Activated CD4-positive, alpha-beta T cell treated with anti-CD3 and anti-CD28 coated beads, Interleukin-2, amount 10 ng/mL, durations not matched to agents 7 days and 5 days (primary cell): ENCODE data around the gene FMNL1. TPM values are rescaled to one million over a fixed set of nuclear protein-coding genes. Genes with fewer than 3 reads are reported as not detected.
A peak's percentile ranks its signal among the peaks of the same experiment; 100 is the strongest.
"Not testable (repeated sequence)": the region's sequence is repeated elsewhere in the genome, so short reads cannot be mapped to it uniquely, and the experiment has no call there.

Experiments
- CTCF ChIA-PET: fragments of 350-600 bp; sonication (Branson Sonifier 250); formaldehyde crosslinking; loops from one replicate; lab custom pipeline; 2021; ENCODE audit warnings: antibody characterized with exemption; lab: Charles Lee
- POLR2A ChIA-PET: fragments of 350-600 bp; sonication (Branson Sonifier 250); formaldehyde crosslinking; loops from one replicate; lab custom pipeline; 2021; ENCODE audit warnings: antibody characterized with exemption; lab: Charles Lee
- DNase-seq: peaks from one replicate; pipeline ENCODE4 v3.0.0-alpha.2; 2020
- H3K27ac Mint-ChIP-seq: one replicate; pipeline ENCODE4 v1.8.0; 2021; ENCODE audit warnings: mild to moderate bottlenecking, moderate library complexity, mixed read lengths
- H3K27me3 Mint-ChIP-seq: one replicate; pipeline ENCODE4 v1.8.0; 2021; ENCODE audit warnings: mixed read lengths
- H3K36me3 Mint-ChIP-seq: one replicate; pipeline ENCODE4 v1.8.0; 2021; ENCODE audit warnings: low read depth, mixed read lengths
- H3K4me1 Mint-ChIP-seq: one replicate; pipeline ENCODE4 v1.8.0; 2021; ENCODE audit warnings: mixed read lengths
- H3K4me3 Mint-ChIP-seq: one replicate; pipeline ENCODE4 v1.8.0; 2021; ENCODE audit warnings: mild to moderate bottlenecking, moderate library complexity, mixed read lengths
- H3K9me3 Mint-ChIP-seq: one replicate; pipeline ENCODE4 v1.8.0; 2021; ENCODE audit warnings: mixed read lengths
- total RNA-seq, 2 experiments: library from RNA; stranded (reverse); gene quantifications; one replicate each; pipeline ENCODE4 v1.2.3, GENCODE V29; 2021

Gene FMNL1
- total RNA-seq, 2 experiments from 2014 or later: 391 to 410 TPM

GRCh38 chr17:45197555-45198334, 23.9 kb upstream of the FMNL1 start:
- POLR2A ChIA-PET: interaction anchor here (0.6 to 1.4 kb wide), 3 partner anchors 48 to 211 kb away, joined by 3 to 7 read pairs (median 4); no protein-coding TSS in a partner anchor
- Mint-ChIP-seq H3K4me1 (peaks cover 6% of the 10 kb centered on the region), H3K27ac (peak overlapping the region; percentile 57)

GRCh38 chr17:45200701-45201100, 21.0 kb upstream of the FMNL1 start:
- Mint-ChIP-seq H3K27ac (no peak overlapping the region), H3K4me3 (no peak overlapping the region), H3K36me3 (no peaks in the 10 kb centered on the region), H3K27me3 (no peaks in the 10 kb centered on the region), H3K9me3 (peaks cover 2% of the 10 kb centered on the region), H3K4me1 (peaks cover 10% of the 10 kb centered on the region)
- ChIA-PET POLR2A (no interaction called here), CTCF (interaction anchor here (1.4 to 4.8 kb wide), 2 partner anchors 52 to 65 kb away, joined by 11 to 33 read pairs; partner anchors contain the start of genes ACBD4 and HEXIM1)
- DNase-seq: no peak

More at GRCh38 chr17:45197555-45198334, 23.9 kb upstream of the FMNL1 start:
- Mint-ChIP-seq H3K36me3 (no peaks in the 10 kb centered on the region), H3K4me3 (no peak overlapping the region), H3K9me3 (peaks cover 4% of the 10 kb centered on the region), H3K27me3 (no peaks in the 10 kb centered on the region)
- CTCF ChIA-PET: interaction anchor here (0.6 to 4.7 kb wide), 40 partner anchors 8 to 274 kb away, joined by 3 to 105 read pairs (median 3); partner anchors contain the start of genes ACBD4, HEXIM1, HEXIM2 and MAP3K14
- DNase-seq: peak; percentile 88

GRCh38 chr17:45201457-45201856, 20.2 kb upstream of the FMNL1 start:
- no peak overlapping the region for H3K4me3 Mint-ChIP-seq
- H3K27me3 Mint-ChIP-seq: no peaks in the 10 kb centered on the region
- ChIA-PET POLR2A (no interaction called here), CTCF (interaction anchor here (0.6 to 4.8 kb wide), 5 partner anchors 18 to 110 kb away, joined by 3 to 33 read pairs (median 3); partner anchors contain the start of genes ACBD4 and HEXIM1)
- no peak for DNase-seq
- peaks cover 3% of the 10 kb centered on the region for H3K36me3 Mint-ChIP-seq
- no peaks in the 10 kb centered on the region for H3K9me3 Mint-ChIP-seq
- peaks cover 10% of the 10 kb centered on the region for H3K4me1 Mint-ChIP-seq
- H3K27ac Mint-ChIP-seq: no peak overlapping the region

DNA sequence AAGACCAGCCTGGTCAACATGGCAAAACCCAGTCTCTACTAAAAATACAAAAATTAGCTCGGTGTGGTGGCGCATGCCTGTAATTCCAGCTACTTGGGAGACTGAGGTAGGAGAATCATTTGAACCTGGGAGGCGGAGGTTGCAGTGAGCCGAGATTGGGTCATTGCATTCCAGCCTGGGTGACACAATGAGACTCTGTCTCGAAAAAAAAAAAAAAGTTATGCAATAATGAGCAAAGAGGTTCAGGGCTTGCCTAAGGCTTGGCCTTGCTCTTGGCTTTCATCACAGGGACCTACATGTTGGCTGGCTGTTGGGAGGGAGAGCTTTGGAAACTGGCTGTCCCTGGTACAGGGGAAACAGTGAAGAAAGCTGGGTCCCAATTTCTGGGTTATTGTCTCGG, 19.8 kb upstream of the FMNL1 start:
- H3K4me1 Mint-ChIP-seq, H3K9me3 Mint-ChIP-seq, H3K27ac Mint-ChIP-seq, H3K4me3 Mint-ChIP-seq, DNase-seq, POLR2A ChIA-PET, H3K27me3 Mint-ChIP-seq, H3K36me3 Mint-ChIP-seq: not testable (repeated sequence)
- CTCF ChIA-PET: interaction anchor here (0.6 to 4.8 kb wide), 5 partner anchors 17 to 109 kb away, joined by 3 to 33 read pairs (median 3); partner anchors contain the start of genes ACBD4 and HEXIM1

GRCh38 chr17:45218895-45219661, 2.6 kb upstream of the FMNL1 start:
- Mint-ChIP-seq H3K27ac (peak overlapping the region; percentile 82), H3K4me3 (peak overlapping the region; percentile 85), H3K27me3 (no peaks in the 10 kb centered on the region), H3K9me3 (no peaks in the 10 kb centered on the region), H3K4me1 (peaks cover 38% of the 10 kb centered on the region), H3K36me3 (peaks cover 57% of the 10 kb centered on the region)
- CTCF ChIA-PET: interaction anchor here (0.6 to 4.1 kb wide), 36 partner anchors 10 to 1505 kb away, joined by 3 to 64 read pairs (median 5); partner anchors contain the start of genes ACBD4, HEXIM1, HEXIM2 and MAP3K14
- peak; percentile 88 for DNase-seq
- POLR2A ChIA-PET: interaction anchor here (0.6 to 0.9 kb wide), 3 partner anchors 28 to 93 kb away, joined by 3 read pairs; no protein-coding TSS in a partner anchor

GRCh38 chr17:45220079-45220478, 1.6 kb upstream of the FMNL1 start:
- H3K4me3 Mint-ChIP-seq: peak overlapping the region; percentile 85
- ChIA-PET CTCF (interaction anchor here (0.6 to 4.1 kb wide), 20 partner anchors 10 to 209 kb away, joined by 3 to 64 read pairs (median 7); partner anchors contain the start of genes ACBD4, HEXIM1 and MAP3K14), POLR2A (interaction anchor here (0.6 to 0.9 kb wide), 2 partner anchors 67 to 92 kb away, joined by 3 read pairs; no protein-coding TSS in a partner anchor)
- H3K27ac Mint-ChIP-seq: peak overlapping the region; percentile 82
- no peaks in the 10 kb centered on the region for H3K27me3 Mint-ChIP-seq
- DNase-seq: no peak
- peaks cover 43% of the 10 kb centered on the region for H3K4me1 Mint-ChIP-seq
- H3K9me3 Mint-ChIP-seq: no peaks in the 10 kb centered on the region
- H3K36me3 Mint-ChIP-seq: peaks cover 63% of the 10 kb centered on the region

- ChIA-PET POLR2A (no interaction called here), CTCF (interaction anchor here (1.0 to 4.1 kb wide), 5 partner anchors 24 to 164 kb away, joined by 3 to 21 read pairs (median 4); partner anchors contain the start of genes ACBD4 and HEXIM1)
- H3K27ac Mint-ChIP-seq: no peak overlapping the region
- H3K36me3 Mint-ChIP-seq: peaks cover 66% of the 10 kb centered on the region
- no peaks in the 10 kb centered on the region for H3K27me3 Mint-ChIP-seq
- H3K4me1 Mint-ChIP-seq: peaks cover 51% of the 10 kb centered on the region
- H3K9me3 Mint-ChIP-seq: no peaks in the 10 kb centered on the region
- no peak overlapping the region for H3K4me3 Mint-ChIP-seq
- no peak for DNase-seq
Observed at GRCh38 chr17:45222014-45222288, 266 bp downstream of the FMNL1 start.

DNA sequence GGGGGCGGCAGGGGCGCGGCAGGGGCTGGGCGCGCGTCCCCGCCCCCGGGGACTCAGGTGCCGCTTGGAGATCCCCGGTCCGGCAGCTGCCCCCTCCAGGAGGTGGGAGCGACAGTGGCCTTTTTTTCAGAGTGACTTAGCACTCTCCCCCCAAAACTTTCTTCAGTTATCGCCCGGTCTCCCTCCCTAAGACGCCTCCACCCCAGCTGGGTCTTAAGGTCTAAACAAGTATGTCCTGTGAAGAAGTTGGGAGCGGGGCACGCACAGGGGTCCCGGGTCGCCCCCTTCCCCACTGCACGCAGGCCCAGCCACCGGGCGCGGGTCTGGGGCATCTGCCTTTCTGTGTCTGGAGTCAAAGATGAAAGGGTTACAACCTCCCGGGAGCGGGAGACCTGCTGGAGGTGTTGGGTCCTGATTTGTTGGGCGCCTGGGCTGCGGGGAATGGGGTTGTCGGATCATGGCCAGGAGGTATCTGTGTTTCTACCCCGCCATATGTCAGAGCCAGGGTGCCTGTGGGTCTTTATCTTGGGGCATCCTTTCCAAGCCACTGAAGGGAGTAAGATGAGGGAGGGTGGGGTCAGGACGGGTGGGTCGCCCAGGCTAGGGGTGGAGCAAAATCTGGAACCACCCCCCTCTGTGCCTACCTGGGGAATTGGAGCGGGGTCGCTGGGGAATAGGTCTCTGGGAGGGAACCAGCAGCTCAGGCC, 757 bp downstream of the FMNL1 start:
- Mint-ChIP-seq H3K27ac (peak overlapping the region; percentile 100), H3K4me1 (peaks cover 53% of the 10 kb centered on the region), H3K27me3 (no peaks in the 10 kb centered on the region), H3K9me3 (no peaks in the 10 kb centered on the region), H3K36me3 (peaks cover 66% of the 10 kb centered on the region), H3K4me3 (peak overlapping the region; percentile 97)
- DNase-seq: peak; percentile 66
- POLR2A ChIA-PET: interaction anchor here (0.6 kb wide), 1 partner anchor 532 kb away, joined by 3 read pairs; no protein-coding TSS in a partner anchor
- CTCF ChIA-PET: interaction anchor here (1.0 to 4.1 kb wide), 5 partner anchors 24 to 163 kb away, joined by 3 to 21 read pairs (median 4); partner anchors contain the start of genes ACBD4 and HEXIM1

DNA sequence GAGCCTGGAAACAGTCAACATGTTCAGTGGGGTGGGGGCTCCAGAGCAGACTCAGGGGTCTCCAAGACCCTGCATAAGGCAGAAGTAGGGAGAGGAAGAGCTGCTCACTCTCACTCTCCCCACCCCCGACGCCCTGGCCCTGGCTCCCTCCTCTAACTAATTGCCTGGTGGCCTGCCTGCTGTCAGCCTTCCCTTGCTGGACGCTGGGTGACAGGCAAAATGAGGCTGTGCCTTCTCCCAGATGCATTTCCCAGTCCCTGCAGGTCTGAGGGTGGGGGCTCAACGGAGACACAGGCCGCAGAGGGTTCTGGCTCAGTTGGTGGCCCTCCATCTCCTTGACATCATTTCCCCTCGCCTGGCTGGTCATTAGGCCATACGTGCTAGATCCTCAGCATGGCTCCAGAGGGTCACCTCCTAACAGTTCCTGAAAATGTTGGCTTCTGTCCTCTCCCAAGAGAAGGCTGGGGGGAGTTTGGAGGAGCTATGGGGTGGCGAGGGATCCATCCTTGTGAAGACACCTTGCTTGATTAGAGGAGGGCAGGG, 1.4 kb downstream of the FMNL1 start:
- H3K27ac Mint-ChIP-seq: peak overlapping the region; percentile 100
- no peak for DNase-seq

DNA sequence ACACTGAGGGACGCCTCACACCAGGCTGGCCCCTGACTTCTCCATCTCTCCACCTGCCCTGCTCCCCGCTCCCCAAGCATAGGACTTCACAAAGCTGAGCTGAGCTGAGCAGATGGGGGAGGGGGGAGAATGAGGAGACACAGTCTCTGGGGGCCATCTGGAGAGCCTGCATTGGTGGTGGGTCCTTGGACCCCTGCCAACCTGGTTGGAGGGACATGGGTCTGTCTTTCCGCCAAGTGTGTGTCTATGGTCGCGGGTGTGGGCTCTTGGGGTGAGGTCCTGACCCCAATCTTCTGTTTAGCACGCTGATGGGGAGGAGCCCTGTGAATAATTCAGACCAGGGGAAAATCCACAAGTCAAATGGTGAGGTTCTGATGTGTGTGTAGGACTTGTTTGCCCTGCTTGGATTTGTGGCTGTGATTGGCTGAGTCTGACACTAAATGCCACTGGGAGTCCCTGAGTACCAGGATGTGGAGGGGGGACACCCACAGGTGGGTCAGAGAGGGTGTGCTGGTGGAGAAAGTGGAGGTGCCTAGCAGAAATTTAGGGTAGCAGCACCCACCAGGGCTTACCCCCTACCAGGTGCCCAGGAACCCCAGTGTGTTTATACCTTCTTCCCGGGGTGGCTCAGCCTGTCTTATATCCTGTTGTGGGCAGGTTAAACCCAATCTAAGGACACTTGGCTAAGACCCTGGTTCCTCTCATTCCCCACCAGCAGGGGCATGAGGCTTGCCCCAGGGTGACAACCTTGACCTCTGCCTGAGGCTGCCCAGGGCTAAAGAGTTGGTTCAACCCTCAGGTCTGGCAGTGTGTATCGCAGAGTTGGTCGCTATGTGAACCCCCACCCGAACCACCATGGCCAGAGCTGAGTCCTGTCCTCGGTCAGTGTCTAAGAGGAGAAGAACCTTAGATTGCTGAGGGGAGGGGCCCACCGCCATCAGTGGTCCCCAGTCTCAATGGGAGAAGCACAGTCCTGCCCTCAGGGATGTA, 2.1 kb downstream of the FMNL1 start:
- Mint-ChIP-seq H3K4me1 (peaks cover 64% of the 10 kb centered on the region), H3K27me3 (no peaks in the 10 kb centered on the region), H3K27ac (peak overlapping the region; percentile 100), H3K9me3 (no peaks in the 10 kb centered on the region), H3K4me3 (peak overlapping the region; percentile 97), H3K36me3 (peaks cover 63% of the 10 kb centered on the region)
- CTCF ChIA-PET: interaction anchor here (0.7 to 1.4 kb wide), 3 partner anchors 54 to 161 kb away, joined by 3 to 4 read pairs (median 3); partner anchors contain the start of gene ACBD4
- POLR2A ChIA-PET: no interaction called here
- DNase-seq: peak; percentile 50

More for the DNA sequence above, 1.4 kb downstream of the FMNL1 start:
- ChIA-PET CTCF (interaction anchor here (0.7 to 4.1 kb wide), 4 partner anchors 54 to 162 kb away, joined by 3 to 21 read pairs (median 8); partner anchors contain the start of genes ACBD4 and HEXIM1), POLR2A (interaction anchor here (0.6 kb wide), 1 partner anchor 533 kb away, joined by 3 read pairs; no protein-coding TSS in a partner anchor)
- H3K9me3 Mint-ChIP-seq: no peaks in the 10 kb centered on the region
- H3K4me1 Mint-ChIP-seq: peaks cover 58% of the 10 kb centered on the region
- no peaks in the 10 kb centered on the region for H3K27me3 Mint-ChIP-seq
- H3K4me3 Mint-ChIP-seq: peak overlapping the region; percentile 97
- H3K36me3 Mint-ChIP-seq: peaks cover 67% of the 10 kb centered on the region
